Suppressor macrophage treated with lipopolysaccharide for 1 hour (primary cell): ENCODE data around the gene RNF11.
"Not testable (repeated sequence)": the region's sequence is repeated elsewhere in the genome, so short reads cannot be mapped to it uniquely, and the experiment has no call there.

Experiments
- DNase-seq, 3 donors: peaks; one replicate each; pipeline ENCODE4 v3.0.0-alpha.2; 2020 to 2022

The RNF11 gene

DNA sequence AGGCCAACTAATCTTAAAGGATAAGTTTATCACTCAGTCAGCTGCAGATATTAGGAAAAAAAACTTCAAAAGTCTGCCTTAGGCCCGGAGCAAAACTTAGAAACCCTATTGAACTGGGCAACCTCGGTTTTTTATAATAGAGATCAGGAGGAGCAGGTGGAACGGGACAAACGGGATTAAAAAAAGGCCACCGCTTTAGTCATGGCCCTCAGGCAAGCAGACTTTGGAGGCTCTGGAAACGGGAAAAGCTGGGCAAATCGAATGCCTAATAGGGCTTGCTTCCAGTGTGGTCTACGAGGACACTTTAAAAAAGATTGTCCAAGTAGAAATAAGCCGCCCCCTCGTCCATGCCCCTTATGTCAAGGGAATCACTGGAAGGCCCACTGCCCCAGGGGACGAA lies 7.6 kb upstream of the RNF11 start:
- not testable (repeated sequence) for DNase-seq

DNA sequence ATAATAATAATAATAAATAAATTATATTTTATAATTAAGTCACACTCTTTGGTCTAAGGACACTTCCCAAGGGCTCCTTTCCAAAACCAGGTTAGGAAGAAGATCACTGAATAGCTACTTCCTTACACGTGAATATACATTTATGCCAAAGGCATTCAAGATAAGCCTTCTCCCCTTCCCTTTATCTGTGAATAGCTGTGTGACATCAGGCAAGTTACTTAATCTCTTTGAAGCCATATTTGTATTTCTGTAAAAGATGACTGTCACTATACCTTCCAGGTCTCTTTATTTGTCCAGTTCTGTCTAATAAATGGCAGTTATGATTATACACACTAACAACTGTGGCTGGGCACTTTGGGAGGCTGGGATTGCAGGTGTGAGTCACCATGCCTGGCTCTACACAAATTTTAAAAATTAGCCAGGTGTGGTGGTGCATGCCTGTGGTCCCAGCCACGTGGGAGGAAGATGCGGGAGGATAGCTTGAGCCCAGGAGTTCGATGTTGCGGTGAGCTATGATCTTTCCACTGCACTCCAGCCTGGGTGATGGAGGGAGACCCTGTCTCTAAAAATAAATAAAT lies 5.5 kb upstream of the RNF11 start:
- no peak for DNase-seq

DNA sequence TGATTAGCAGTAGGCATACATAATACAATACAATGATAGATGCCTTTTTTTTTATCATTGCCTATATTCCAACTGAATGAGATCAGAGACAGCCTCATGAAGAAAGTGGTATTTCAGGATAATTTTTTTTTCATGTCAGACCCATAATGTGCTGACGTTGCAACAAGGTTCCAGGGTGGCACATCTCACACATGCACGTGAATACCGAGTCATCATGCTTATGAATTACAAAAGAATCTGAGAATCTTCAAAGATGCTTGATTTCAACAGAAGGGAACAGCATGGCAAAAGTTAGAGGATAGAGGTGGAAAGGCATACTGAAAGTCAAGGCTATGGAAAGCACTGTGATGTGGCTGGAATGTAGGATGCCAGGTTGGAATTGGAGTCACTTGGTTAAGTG lies 5.0 kb upstream of the RNF11 start:
- DNase-seq: peak; percentile 21 to 57 (median 56)

DNA sequence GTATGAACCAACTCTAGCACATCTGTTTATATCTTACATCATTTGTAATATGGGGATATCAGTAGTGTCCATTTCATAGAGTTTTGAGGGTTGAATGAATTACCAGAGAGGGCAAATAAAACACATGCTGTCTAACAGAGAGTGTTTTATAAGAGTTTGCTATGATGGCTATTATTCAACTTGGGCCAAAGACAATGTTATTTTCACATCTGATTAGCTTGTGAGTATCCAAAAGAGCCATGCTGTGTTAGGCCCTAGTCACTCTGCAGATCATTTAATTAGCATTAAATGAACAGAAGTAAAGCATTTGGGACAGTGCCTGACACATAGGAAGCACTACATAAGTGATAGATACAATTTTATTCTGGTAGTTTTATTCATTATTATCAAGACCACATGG lies 4.2 kb upstream of the RNF11 start:
- DNase-seq: no peak

DNA sequence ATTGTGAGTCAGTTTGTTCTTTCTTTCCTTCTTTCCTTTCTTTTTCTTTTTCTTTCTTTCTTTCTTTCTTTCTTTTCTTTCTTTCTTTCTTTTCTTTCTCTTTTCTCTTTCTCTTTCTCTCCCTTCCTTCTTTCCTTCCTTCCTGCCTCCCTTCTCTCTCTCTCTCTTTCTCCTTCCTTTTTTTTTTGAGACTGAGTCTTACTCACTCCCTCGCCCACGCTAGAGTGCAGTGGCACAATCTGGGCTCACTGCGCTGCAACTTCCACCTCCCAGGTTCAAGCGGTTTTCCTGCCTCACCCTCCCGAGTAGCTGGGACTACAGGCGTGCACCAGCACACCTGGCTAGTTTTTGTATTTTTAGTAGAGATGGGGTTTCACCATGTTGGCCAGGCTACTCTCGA lies 1.8 kb upstream of the RNF11 start:
- peak; percentile 79 to 83 (median 81) for DNase-seq

DNA sequence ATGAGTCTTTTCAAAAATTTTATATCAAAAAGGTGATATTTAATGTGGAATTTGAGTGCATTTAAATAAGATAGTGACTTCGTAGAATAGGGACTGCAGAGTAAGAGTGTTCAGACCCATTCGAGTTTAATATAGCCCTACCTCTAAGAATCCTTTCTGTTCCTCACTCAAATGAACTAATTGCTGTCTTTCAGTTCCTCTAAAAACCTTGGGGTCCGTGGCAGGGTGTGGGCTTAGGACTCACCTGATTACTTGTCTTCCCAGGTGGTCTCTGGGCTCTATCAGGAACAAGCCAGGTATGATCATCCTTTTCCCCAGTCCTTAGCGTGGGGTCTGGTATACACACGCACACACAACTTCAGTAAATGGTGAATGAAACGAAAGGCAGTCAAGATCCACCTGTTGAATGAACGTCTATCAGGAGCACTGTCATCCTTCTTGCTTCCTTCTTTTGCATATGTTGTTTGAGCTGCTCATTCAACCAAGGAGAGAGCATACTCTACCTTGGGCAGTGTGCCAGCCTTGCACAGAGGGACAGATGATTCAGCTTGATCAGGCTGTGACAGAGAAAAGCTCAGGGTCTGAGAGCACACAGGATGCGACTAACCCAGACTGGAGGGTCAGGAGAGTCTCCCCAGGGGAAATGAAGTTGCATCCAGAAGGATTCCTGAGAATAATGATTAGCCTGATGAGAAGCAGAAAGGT lies 1.2 kb upstream of the RNF11 start:
- peak; percentile 53 to 69 (median 64) for DNase-seq

DNA sequence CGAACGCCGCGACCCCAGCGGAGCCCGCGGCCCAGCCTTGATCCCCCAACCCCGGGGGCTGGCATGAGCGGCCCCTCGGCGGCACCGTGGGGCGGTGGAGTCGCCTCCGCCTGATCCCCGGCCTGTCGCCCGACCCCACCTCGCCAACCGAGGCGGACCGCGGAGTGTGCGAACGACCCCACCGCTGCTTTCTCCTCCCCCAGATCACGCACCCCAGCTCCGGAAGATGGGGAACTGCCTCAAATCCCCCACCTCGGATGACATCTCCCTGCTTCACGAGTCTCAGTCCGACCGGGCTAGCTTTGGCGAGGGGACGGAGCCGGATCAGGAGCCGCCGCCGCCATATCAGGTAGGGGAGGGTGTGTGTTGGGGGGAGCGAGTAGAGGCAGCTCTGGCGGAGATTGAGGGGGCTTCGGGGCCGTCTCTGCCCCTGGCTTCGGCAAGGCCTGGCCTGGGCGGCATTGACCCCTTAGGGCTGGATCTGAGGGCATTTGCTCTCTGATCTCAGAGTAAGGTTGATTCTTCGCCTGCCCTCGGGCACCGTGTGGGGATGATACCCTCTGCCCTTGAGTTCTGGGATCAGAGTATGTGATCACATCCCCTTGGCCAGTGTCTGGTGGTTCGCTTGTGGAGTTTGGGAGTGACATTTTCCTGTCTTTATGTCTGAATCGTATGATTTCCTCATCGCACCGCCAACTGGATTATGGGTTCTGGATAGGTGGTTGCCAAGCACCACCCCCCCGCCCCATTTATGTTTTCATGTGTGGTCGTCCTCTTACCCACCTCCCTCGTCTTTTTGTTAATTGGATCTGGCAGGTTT lies 668 bp downstream of the RNF11 start:
- peak; percentile 44 to 62 (median 56) for DNase-seq

DNA sequence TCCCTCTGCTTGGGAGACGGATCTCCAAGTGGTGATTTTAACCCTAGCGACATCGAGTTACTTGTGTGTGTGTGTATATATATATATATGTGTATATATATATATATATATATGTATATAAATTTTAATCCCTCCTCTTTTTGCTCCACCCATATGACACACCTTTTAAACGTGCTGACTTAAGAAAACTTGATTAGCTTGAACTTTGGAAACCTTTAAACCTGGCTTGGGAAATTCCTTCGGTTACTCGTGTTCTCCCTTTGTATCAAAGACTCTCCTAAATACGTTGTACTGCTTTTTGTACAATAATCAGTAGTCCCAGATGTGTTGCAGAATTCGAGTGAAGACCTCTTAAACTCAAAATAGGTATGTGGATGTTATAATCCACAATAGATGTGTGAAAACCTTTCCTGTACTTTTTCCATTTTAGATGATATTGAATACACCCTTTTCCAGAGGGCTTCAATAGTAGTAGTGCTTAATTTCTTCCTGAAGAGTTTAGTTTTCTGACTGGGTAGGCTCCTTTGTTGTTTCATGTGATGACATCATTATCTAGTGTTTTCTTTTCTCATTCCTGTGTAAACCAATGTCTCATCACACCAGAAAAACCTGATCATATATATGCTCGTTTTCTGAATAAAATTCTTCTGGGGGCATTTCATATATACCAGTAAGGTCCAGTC lies 1.4 kb downstream of the RNF11 start:
- DNase-seq: peak in 1 of 3 donors; percentile 27

DNA sequence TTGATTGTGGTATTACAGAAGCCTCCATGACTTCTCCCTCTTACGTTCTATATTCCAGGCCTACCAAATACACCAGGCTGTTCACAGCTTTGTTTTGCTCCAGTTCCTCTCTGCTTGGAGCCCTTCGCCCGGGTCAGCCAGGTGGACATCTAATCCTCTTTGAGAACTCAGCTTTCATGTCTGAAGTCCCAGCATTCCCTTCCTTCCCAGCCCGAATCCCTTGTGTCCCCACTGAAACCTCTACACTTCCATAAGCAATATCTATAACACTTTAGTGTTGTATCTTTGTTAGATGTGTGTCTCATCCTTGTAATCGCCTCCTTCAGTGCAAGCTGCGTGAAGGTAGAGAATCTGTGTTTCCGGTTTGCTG lies 1.9 kb downstream of the RNF11 start:
- no peak for DNase-seq

DNA sequence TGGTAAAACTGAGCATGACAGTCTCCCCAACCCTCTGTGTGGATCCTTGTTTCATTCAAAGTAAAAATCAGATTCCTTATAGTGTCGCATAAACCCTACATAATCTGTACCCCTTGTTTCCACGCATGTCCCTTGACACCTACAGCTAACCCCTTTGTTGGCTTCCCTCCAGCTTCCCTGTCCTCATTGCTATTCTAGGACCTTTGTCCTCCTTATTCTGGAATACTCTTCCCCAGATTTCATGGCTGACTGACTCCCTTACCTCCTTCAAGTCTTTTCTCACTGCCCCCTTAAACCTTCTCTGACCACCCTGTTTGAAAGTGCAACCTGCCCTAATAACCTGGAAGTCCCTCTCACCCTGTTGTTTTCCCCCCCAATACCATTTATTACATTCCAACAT lies 4.0 kb downstream of the RNF11 start:
- no peak for DNase-seq

DNA sequence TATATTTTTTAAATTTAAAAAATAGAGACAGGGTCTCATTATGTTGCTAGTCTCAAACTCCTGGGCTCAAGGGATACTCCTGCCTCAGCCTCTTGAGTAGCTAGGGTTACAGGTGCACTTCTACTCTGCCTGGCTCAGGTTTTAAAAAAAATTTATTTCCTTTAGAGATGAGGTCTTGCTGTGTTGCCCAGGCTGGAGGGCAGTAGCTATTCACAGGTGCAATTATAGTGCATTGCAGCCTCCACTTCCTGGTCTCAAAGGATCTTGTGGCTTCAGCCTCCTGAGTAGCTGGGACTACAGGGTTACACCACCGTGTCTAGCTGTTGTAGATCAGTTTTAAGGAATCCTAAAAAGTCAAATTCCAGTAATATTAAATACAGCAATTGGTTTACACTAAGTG lies 5.0 kb downstream of the RNF11 start:
- DNase-seq: no peak

DNA sequence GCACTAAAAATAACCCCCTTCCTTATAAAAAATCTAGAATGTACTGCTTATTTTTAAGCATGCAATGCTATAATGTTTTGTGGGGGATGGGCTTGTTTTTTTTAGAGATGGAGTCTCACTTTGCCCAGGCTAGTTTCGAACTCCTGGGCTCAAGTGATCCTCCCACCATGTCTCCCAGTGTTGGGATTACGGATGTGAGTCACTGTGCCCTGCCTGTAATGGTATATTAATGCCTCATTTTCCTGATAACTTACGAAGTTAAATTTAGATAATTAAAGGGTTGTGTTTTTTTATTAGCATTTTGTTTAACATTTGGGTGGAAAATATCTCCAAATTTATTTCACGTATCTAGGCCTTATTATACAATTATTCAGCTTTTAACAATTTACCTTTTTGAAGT lies 6.5 kb downstream of the RNF11 start:
- DNase-seq: no peak

DNA sequence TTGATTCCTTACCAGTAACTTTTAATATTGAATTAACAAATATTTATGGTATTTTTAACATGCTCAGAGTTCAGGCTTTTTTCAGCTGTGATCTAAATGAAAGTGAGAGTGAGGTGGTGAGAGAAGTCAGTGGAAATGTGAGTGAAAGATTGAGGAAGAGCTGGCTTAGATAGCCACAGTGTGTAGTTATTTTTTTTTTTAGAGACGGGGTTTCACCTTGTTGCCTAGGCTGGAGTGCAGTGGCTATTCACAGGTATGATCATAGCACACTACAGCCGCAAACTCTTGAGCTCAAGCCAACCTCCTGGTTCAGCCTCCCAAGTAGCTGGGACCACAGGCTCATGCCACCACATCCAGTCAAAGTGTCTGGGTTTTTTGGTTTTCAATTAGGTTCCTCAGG lies 10.9 kb downstream of the RNF11 start:
- peak in 1 of 3 donors; percentile 12 for DNase-seq

DNA sequence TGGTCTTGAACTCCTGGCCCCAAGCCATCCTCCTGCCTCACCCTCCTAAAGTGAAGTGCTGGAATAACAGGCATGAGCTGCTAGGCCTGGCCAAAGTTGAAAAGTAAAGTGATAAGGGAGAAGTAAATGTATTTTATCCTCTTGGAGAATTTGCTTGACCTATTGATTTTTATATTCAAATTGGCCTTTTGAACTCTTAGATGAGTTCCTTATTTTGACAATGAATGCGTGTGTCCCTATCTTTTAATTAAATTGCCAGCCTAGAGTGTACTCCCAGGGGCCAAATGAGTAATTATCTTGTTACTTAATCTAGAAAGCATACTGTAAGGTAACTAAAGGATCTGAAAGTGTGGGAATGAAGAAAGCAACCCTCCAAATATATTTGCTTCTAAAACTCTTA lies 11.4 kb downstream of the RNF11 start:
- DNase-seq: no peak

DNA sequence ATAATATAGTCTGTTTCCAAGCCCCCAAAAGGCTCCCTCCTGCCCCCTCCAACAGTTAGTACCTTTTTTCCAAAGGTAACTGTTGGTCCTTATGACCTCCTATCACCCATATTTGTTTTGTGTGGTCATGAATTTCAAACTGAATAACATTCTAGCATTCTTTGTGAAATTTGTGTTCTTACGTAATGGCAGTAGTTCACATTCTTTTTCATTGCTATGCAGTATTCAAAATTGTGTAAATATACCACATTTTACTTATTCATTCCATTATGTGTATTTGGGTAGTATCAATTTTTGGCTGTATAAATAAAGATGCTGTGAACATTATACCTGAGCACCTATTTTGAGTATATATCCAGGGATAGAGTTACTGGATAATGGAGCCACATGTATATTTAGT lies 13.4 kb downstream of the RNF11 start:
- DNase-seq: no peak

DNA sequence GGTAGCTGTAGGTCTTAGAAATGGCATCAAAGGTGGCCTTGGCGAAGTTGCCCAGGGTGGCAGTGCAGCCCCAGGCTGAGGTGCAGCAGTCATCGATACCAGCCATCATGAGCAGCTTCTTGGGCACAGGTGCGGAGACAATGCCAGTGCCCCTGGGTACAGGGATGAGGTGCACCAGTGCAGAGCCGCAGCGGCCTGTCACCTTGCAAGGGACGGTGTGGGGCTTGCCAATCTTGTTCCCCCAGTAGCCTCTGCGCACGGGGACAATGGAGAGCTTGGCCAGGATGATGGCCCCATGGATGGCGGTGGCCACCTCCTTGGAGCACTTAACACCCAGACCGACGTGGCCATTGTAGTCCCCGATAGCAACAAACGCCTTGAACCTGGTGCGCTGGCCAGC lies 14.7 kb downstream of the RNF11 start:
- not testable (repeated sequence) for DNase-seq

DNA sequence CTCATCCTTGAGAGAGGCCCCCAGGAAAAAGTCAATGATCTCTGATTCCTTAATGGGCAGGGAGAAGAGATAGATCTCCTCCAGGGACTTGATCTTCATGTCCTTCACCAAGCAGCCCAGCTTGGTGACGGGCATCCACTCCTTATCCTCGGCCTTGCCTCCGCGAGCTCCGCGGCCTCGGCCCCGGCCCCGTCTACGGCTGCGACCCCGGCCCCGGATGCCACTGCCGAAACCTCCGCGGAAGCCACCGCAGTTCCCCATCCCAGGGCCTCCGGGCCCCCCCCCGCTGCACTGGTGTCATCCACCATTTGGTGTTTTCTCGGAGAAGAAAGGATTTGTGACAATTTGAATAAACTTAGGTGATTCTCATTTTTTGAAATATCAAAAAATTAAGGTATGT lies 15.1 kb downstream of the RNF11 start:
- not testable (repeated sequence) for DNase-seq

DNA sequence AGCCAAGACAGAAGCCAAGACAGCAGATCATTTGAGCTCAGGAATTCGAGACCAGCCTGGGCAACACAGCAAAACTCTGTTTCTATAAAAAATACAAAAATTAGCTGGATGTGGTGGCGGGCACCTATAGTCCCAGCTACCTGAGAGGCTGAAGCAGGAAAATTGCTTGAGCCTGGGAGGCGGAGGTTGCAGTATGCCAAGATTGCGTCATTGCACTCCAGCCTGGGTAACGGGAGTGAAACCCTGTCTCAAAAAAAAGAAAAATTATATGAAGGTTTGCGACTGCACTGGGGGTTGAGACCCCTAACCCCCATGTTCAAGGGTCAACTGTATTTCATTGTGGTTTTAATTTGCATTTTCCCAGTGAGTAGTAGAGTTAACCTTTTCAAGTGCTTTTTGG lies 16.3 kb downstream of the RNF11 start:
- DNase-seq: no peak

DNA sequence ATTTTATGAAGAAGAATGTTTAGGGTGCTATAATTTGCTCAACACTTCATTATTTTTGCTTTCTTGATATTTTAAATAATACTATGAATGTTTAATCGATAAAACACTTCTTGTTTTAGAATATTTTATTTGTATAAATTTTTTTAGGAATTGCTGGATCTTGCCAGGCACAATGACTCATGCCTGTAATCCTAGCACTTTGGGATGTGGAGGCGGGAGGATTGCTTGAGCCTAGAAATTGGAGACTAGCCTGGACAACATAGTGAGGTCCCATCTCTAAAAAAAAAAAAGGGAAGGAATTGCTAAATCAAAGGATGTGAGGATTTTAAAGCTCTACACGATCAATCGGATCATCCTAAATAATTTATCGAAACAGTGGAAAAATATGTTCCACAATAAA lies 17.6 kb downstream of the RNF11 start:
- no peak for DNase-seq

DNA sequence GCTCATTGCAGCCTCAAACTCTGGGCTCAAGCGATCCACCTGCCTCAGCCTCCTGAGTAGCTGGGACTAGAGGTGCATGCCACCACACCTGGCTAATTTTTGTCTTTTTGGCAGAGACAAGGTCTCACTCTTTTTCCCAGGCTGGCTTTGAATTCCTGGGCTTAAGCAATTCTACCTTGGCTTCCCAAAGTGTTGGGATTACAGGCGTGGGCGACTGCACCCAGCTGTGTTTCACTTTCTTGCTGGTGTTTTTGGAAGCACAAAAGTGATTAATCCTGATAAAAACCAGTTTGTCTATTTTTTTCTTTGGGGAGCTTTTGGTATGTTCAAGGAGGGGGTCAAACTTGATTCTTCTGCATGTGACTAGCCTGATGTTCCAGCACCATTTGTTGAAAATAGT lies 19.3 kb downstream of the RNF11 start:
- DNase-seq: no peak

DNA sequence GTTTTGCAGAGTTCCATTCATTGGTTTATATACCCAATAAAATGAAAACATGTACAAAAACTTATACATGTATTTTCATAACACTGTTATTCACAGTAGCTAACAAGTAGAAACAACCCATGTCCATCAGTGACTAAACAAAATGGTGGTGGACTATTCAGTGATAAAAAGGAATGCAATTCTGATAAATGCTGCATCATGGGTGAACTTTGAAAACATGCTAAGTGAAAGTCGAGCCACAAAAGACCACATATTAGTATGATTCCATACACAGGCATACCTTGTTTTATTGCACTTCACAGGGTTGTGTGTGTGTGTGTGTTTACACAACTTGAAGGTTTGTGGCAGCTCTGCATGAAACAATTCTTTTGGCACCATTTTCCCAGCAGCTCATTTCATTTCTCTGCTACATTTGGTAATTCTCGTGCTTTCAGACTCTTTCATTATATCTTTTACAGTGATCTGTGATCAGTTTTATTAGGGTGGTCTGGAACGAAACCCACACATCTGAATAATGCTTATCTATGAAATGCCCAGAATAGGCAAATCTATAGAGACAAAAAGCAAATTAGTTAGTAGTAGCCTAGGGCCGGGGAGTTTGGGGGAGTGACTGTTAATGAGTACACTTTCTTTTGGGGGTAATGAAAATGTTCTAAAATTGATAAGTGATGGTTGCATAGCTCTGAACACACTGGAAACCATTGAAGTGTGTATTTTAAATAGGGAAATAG lies 27.2 kb downstream of the RNF11 start:
- DNase-seq: no peak

DNA sequence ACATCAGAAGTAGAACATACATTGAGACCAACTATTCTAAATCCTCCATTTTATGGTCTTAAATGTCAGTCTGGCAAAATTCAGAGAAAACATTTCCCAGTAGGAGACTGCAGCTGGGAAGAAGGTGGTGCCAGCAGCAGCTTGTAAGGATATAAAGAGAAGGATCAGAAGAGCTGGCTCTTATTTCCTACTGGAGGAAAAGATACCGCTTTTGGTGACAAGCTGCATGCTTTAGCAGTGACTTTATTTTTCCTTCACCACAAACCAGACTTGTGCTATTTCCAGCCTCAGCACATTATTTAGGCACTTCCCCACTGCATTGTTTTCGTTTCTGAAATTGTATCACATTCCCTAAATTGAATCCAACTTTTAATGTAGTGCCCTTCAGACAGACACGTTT lies 28.4 kb downstream of the RNF11 start:
- peak in 2 of 3 donors; percentile 14 to 17 for DNase-seq

DNA sequence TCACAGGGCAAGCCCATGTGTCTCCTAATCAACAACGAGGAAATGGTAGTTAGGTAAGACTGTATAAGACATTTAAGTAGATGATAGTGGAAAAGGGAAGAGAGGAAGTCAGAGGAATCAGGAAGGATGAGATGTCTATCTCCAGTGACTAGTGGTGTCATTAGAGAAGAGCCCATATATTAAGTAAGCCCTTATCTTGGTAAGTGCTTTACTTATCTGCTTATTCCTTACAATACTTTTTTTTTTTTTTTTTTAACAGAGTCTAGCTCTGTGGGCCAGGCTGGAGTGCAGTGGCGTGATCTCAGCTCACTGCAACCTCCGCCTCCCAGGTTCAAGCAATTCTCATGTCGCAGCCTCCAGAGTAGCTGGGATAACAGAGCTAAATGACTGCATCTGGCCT lies 29.5 kb downstream of the RNF11 start:
- peak; percentile 7 to 37 (median 25) for DNase-seq
